HL-60 (cell line): ENCODE results near the gene CACUL1.
"Not testable (repeated sequence)": the region's sequence is repeated elsewhere in the genome, so short reads cannot be mapped to it uniquely, and the experiment has no call there.

Experiments used
- DNase-seq, 2 experiments: peaks; one replicate each; pipeline ENCODE4 v3.0.0-alpha.2; 2010 to 2020; ENCODE audit warnings: low read depth in 1 of 2, low spot score in 1 of 2
- H3K27ac ChIP-seq: fragments of 250-450 bp; sonication (Bioruptor Pico); replicated peaks from 2 replicates; pipeline ENCODE4 v1.5.1; 2020; ENCODE audit warnings: mild to moderate bottlenecking, moderate library complexity
- H3K27me3 ChIP-seq: fragments of 250-450 bp; sonication (Bioruptor Pico); 2 replicates; pipeline ENCODE4 v1.5.1; 2021; ENCODE audit warnings: mild to moderate bottlenecking, moderate library complexity; ENCODE audit not compliant: insufficient read depth, poor library complexity, severe bottlenecking
- H3K4me3 ChIP-seq: replicated peaks from 2 replicates; pipeline ENCODE4 v1.5.1; 2011; ENCODE audit warnings: mild to moderate bottlenecking, control low read depth, low read length; ENCODE audit not compliant: insufficient read depth
- GABPA ChIP-seq: IDR thresholded peaks from 2 replicates; pipeline ENCODE4 v1.6.1; 2012; ENCODE audit warnings: low read depth
- POLR2AphosphoS5 ChIP-seq: IDR thresholded peaks from 2 replicates; pipeline ENCODE4 v1.6.1; 2012; ENCODE audit warnings: low read depth
- SPI1 ChIP-seq: IDR thresholded peaks from 2 replicates; pipeline ENCODE4 v1.6.1; 2012; ENCODE audit warnings: low read depth, mild to moderate bottlenecking, borderline replicate concordance
- TF ChIP-seq, protein P1 (sequence below): IDR thresholded peaks from 2 replicates; pipeline ENCODE4 v1.6.1; 2012; ENCODE audit warnings: low read depth; ENCODE audit not compliant: insufficient replicate concordance
- TF ChIP-seq, protein P2 (sequence below): IDR thresholded peaks from one replicate; pipeline ENCODE4 v1.5.1; 2011; ENCODE audit warnings: low read length, control low read depth, inconsistent platforms; ENCODE audit not compliant: insufficient read depth

The CACUL1 gene

DNA sequence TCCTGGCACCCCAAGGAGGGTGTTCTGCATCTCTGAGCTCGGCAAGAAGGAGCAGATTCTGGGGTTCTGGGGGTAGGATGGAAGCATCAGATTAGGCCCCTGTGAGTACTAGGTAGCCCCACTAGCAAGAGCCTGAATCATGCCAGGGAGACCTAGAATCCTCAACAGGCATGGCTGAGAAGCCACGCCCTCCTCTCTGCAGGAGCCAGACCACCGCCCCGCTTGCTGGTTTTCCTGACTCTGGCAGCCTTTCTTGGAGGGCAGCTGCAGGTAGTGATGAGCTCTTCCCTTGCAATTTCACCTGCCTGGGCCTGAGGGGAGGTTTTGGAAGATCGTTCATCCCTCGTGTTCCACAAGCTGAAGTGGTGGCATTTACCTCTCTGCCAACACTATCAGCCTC, 90.4 kb downstream of the CACUL1 start:
- TF ChIP-seq, protein P1, sequence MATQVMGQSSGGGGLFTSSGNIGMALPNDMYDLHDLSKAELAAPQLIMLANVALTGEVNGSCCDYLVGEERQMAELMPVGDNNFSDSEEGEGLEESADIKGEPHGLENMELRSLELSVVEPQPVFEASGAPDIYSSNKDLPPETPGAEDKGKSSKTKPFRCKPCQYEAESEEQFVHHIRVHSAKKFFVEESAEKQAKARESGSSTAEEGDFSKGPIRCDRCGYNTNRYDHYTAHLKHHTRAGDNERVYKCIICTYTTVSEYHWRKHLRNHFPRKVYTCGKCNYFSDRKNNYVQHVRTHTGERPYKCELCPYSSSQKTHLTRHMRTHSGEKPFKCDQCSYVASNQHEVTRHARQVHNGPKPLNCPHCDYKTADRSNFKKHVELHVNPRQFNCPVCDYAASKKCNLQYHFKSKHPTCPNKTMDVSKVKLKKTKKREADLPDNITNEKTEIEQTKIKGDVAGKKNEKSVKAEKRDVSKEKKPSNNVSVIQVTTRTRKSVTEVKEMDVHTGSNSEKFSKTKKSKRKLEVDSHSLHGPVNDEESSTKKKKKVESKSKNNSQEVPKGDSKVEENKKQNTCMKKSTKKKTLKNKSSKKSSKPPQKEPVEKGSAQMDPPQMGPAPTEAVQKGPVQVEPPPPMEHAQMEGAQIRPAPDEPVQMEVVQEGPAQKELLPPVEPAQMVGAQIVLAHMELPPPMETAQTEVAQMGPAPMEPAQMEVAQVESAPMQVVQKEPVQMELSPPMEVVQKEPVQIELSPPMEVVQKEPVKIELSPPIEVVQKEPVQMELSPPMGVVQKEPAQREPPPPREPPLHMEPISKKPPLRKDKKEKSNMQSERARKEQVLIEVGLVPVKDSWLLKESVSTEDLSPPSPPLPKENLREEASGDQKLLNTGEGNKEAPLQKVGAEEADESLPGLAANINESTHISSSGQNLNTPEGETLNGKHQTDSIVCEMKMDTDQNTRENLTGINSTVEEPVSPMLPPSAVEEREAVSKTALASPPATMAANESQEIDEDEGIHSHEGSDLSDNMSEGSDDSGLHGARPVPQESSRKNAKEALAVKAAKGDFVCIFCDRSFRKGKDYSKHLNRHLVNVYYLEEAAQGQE: no peak
- TF ChIP-seq, protein P2, sequence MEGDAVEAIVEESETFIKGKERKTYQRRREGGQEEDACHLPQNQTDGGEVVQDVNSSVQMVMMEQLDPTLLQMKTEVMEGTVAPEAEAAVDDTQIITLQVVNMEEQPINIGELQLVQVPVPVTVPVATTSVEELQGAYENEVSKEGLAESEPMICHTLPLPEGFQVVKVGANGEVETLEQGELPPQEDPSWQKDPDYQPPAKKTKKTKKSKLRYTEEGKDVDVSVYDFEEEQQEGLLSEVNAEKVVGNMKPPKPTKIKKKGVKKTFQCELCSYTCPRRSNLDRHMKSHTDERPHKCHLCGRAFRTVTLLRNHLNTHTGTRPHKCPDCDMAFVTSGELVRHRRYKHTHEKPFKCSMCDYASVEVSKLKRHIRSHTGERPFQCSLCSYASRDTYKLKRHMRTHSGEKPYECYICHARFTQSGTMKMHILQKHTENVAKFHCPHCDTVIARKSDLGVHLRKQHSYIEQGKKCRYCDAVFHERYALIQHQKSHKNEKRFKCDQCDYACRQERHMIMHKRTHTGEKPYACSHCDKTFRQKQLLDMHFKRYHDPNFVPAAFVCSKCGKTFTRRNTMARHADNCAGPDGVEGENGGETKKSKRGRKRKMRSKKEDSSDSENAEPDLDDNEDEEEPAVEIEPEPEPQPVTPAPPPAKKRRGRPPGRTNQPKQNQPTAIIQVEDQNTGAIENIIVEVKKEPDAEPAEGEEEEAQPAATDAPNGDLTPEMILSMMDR: no peak
- TF ChIP-seq POLR2AphosphoS5 (no peak), GABPA (no peak), SPI1 (no peak)
- peaks cover 9% of the 10 kb centered on the region for H3K27me3 ChIP-seq
- no peak overlapping the region for H3K4me3 ChIP-seq
- no peak overlapping the region for H3K27ac ChIP-seq
- no peak for DNase-seq

DNA sequence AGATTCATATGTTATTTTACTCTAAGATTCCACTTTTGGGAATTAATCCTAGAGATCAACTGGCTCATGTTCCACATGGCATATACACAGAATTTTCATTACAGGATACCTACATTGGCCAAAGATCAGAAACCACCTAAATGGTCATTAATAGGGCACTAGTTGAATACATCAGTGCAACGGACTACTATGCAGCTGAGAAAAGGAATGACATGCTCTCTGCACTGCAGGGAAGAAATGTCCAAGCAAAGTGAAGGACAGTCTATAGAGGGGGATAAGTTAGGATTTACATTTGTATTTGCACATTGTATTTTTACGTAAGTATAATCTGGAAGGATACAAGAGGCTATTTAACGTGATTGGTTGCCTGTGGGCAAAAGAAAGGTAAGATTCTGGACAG, 91.6 kb downstream of the CACUL1 start:
- no peak overlapping the region for H3K4me3 ChIP-seq
- no peak overlapping the region for H3K27ac ChIP-seq
- peaks cover 9% of the 10 kb centered on the region for H3K27me3 ChIP-seq
- no peak for DNase-seq
- no peak for TF ChIP-seq GABPA
- TF ChIP-seq, protein P2: no peak

DNA sequence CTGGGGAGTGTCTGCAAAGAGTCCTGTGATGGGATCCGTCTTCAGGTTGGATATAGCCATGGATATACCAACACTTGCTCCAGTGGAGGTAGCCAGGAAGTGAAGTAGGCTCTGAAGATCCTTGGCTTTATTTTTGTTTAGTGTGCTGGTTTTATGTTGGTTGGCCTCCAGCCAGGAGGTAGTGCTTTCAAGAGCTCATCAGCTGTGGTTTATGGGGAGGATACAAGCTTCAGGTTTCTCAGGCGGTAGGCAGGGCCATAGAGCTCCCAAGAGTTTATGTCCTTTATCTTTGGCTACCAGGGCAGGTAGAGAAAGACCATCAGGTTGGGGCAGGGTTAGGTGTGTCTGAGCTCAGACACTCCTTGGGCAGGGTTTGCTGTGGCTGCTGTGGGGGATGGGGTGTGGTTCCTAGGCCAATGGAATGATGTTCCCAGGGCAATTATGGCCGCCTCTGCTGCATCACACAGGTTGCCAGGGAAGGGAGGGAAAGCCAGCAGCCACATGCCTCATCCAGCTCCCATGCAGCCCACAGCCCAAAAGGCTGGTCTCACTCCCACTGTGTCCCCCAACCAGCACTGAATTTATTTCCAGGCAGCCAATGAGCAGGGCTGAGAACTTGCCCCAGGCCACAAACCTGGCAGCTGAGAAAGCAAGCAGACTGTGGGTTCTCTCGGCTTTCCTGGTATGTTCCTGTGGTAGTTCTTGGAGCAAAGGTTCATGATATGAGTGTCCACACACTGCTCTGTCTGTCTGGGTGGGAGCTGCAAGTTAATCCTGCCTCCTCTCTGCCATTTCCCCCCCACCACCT, 92.3 kb downstream of the CACUL1 start:
- Histone ChIP-seq H3K27ac (no peak overlapping the region), H3K4me3 (no peak overlapping the region), H3K27me3 (peaks cover 10% of the 10 kb centered on the region)
- no peak for DNase-seq
- TF ChIP-seq, protein P1: no peak
- no peak for TF ChIP-seq GABPA
- TF ChIP-seq SPI1: no peak
- TF ChIP-seq, protein P2: no peak
- no peak for TF ChIP-seq POLR2AphosphoS5

DNA sequence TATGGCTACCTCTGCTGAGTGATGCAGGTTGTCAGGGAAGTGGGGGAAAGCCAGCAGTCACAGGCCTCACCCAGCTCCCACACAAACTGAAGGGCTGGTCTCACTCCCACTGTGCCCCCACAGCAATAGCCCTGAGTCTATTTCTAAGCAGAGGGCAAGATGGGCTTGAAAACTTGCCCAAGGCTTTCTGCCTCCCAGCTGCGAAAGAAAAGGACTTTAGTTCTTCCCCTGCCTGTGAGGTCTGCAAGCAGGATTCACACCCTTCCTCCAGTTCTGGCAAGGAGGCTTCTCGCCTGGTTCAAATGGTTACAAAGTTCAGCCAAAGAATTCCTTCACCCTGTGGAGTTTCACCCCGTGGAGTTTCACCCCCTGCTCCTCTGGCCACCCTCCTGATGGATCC, 96.0 kb downstream of the CACUL1 start:
- Histone ChIP-seq H3K27ac (no peak overlapping the region), H3K4me3 (no peak overlapping the region), H3K27me3 (peaks cover 12% of the 10 kb centered on the region)
- no peak for DNase-seq
- no peak for TF ChIP-seq POLR2AphosphoS5
- no peak for TF ChIP-seq SPI1
- TF ChIP-seq GABPA: no peak
- TF ChIP-seq, protein P1: no peak
- TF ChIP-seq, protein P2: no peak

DNA sequence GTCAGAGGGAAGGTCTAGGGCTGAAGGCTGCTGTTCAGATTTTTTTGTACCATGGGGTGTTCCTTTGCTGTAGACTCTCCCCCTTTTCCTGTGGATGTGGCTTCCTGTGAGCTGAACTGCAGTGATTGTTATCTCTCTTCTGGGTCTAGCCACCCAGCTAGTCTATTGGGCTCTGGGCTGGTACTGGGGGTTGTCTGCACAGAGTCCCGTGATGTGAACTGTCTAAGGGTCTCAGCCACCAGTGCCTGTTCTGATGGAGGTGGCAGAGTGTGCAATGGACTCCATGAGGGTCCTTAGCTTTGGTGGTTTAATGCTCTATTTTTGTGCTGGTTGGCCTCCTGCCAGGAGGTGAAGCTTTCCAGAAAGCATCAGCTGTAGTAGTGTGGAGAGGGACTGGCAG, 96.6 kb downstream of the CACUL1 start:
- DNase-seq, H3K27ac ChIP-seq, H3K4me3 ChIP-seq, H3K27me3 ChIP-seq: not testable (repeated sequence)
